GM12878 (cell line): Measurements from ENCODE around the gene SSU72. TPM values are rescaled to one million over a fixed set of nuclear protein-coding genes. Genes with fewer than 3 reads are reported as not detected.

Source experiments
- ATAC-seq: fragments of 200-7000 bp; cut with Tn5 transposase; 3 replicates; pipeline ENCODE4 v1.9.1; 2020; ENCODE audit warnings: mild to moderate bottlenecking, moderate library complexity
- BruUV-seq: library from RNA; stranded (reverse); fragments of 400-500 nt; replicated peaks from 2 replicates; lab custom pipeline; 2021; lab: Mats Ljungman, UMichigan
- CTCF ChIA-PET: fragments of 300-600 bp; sonication (Branson Sonifier 250); formaldehyde crosslinking; extraction: SDS; loops from one replicate; lab custom pipeline; 2021; ENCODE audit warnings: inconsistent platforms; lab: Yijun Ruan, JAX
- POLR2A ChIA-PET: fragments of 350-600 bp; formaldehyde crosslinking; extraction: SDS; loops from one replicate; lab custom pipeline; 2021; ENCODE audit warnings: inconsistent platforms; lab: Charles Lee
- RAD21 ChIA-PET: fragments of 300-600 bp; sonication (Branson Sonifier 250); formaldehyde crosslinking; loops from one replicate; lab custom pipeline; 2023; ENCODE audit warnings: antibody characterized with exemption; ENCODE audit not compliant: unreplicated experiment; lab: Charles Lee
- SMC1A ChIA-PET: fragments of 300-600 bp; sonication (Branson Sonifier 250); formaldehyde crosslinking; loops from one replicate; lab custom pipeline; 2023; ENCODE audit not compliant: unreplicated experiment, uncharacterized antibody; lab: Charles Lee
- DNase-seq: peaks from one replicate; pipeline ENCODE4 v3.0.0-alpha.2; 2011; ENCODE audit warnings: low read depth, low spot score
- FAIRE-seq: peaks from 3 replicates; lab custom pipeline; 2011; peaks lifted over from hg19 to GRCh38; lab: Jason Lieb, UNC
- H2AFZ ChIP-seq: 2 replicates; pipeline ENCODE4 v1.6.0; 2011; ENCODE audit warnings: low read depth, low read length, control low read depth; ENCODE audit not compliant: control insufficient read depth
- H3K27ac ChIP-seq: 2 replicates; pipeline ENCODE4 v1.5.1; 2011; ENCODE audit warnings: control low read depth; ENCODE audit not compliant: control insufficient read depth, insufficient read depth
- H3K27me3 ChIP-seq, 2 experiments: replicated peaks in 1 of 2; 2 replicates each; pipeline versions ENCODE4 v1.6.0 to v1.6.1; 2011; ENCODE audit warnings: low read length in 1 of 2; ENCODE audit not compliant: control insufficient read depth in 2 of 2, insufficient read depth in 2 of 2
- H3K36me3 ChIP-seq, 2 experiments: 2 replicates each; pipeline ENCODE4 v1.5.1; 2011; ENCODE audit warnings: low read length in 1 of 2; ENCODE audit not compliant: control insufficient read depth in 2 of 2, insufficient read depth in 2 of 2
- H3K4me1 ChIP-seq: 2 replicates; pipeline ENCODE4 v1.6.1; 2011; ENCODE audit warnings: mild to moderate bottlenecking, low read length, moderate library complexity, mixed read lengths; ENCODE audit not compliant: control insufficient read depth, insufficient read depth
- H3K4me2 ChIP-seq: 2 replicates; pipeline ENCODE4 v1.6.0; 2011; ENCODE audit warnings: control low read depth; ENCODE audit not compliant: control insufficient read depth, insufficient read depth
- H3K4me3 ChIP-seq: fragments of 200-600 bp; sonication (generic); 2 replicates; pipeline ENCODE4 v1.5.1; 2016
- H3K79me2 ChIP-seq: 2 replicates; pipeline ENCODE4 v1.6.0; 2011; ENCODE audit warnings: low read length; ENCODE audit not compliant: control insufficient read depth, insufficient read depth
- H3K9ac ChIP-seq: 2 replicates; pipeline ENCODE4 v1.8.0; 2011; ENCODE audit warnings: low read length, control low read depth, mixed read lengths; ENCODE audit not compliant: control insufficient read depth, insufficient read depth
- H3K9me3 ChIP-seq: replicated peaks from 3 replicates; pipeline ENCODE4 v1.5.1; 2011; ENCODE audit warnings: mild to moderate bottlenecking, low read length; ENCODE audit not compliant: control insufficient read depth, insufficient read depth
- H4K20me1 ChIP-seq: 2 replicates; pipeline ENCODE4 v1.6.0; 2011; ENCODE audit not compliant: control insufficient read depth, insufficient read depth
- HDAC2 ChIP-seq: fragments of 200-600 bp; sonication (generic); IDR thresholded peaks from 2 replicates; pipeline ENCODE4 v1.6.1; 2017
- POLR2A ChIP-seq: IDR thresholded peaks from 2 replicates; pipeline ENCODE4 v1.6.1; 2011; ENCODE audit warnings: low read depth, mild to moderate bottlenecking, low read length
- RAD51 ChIP-seq: fragments of 450-650 bp; IDR thresholded peaks from 2 replicates; pipeline ENCODE4 v1.6.1; 2016; ENCODE audit warnings: moderate library complexity, mild to moderate bottlenecking, inconsistent platforms
- RB1 ChIP-seq: fragments of 450-650 bp; formaldehyde crosslinking; IDR thresholded peaks from 2 replicates; pipeline ENCODE4 v1.6.1; 2017; ENCODE audit warnings: mild to moderate bottlenecking, borderline replicate concordance
- RELB ChIP-seq: fragments of 450-650 bp; IDR thresholded peaks from 2 replicates; pipeline ENCODE4 v1.6.1; 2017; ENCODE audit warnings: low read depth, mild to moderate bottlenecking, moderate library complexity
- SREBF1 ChIP-seq: IDR thresholded peaks from 2 replicates; pipeline ENCODE4 v1.6.1; 2012; ENCODE audit warnings: mild to moderate bottlenecking, low read length
- ZBTB11 ChIP-seq: fragments of 450-650 bp; formaldehyde crosslinking; IDR thresholded peaks from 2 replicates; pipeline ENCODE4 v1.5.0; 2022; ENCODE audit warnings: mild to moderate bottlenecking, missing genetic modification characterization
- ZNF274 ChIP-seq: IDR thresholded peaks from one replicate; pipeline ENCODE4 v1.8.0; 2011; ENCODE audit not compliant: insufficient read length, insufficient read depth
- ZNF384 ChIP-seq: IDR thresholded peaks from 2 replicates; pipeline ENCODE4 v1.6.1; 2012; ENCODE audit warnings: low read depth, mild to moderate bottlenecking, low read length, improper control_type of control experiment, borderline replicate concordance
- WGBS: methylation state at CpG from one replicate; pipeline ENCODE4 v1.1.6; 2016; ENCODE audit warnings: low lambda C conversion rate; ENCODE audit not compliant: insufficient replicate concordance, insufficient coverage; ENCODE audit errors: missing lambda C conversion rate; 5-methylcytosine and 5-hydroxymethylcytosine counted together
- in situ Hi-C: fragments of 300-500 bp; cut with MboI; formaldehyde crosslinking; loops from 9 replicates; pipeline ENCODE4 v1.14.3; 2018; ENCODE audit warnings: mixed read lengths
- intact Hi-C: fragments of 100-400 bp; cut with micrococcal nuclease; formaldehyde crosslinking; loops from one replicate; pipeline ENCODE4 v1.14.2; 2022; ENCODE audit not compliant: unreplicated experiment
- polyA plus RNA-seq, 11 experiments: library from polyadenylated mRNA; depleted of rRNA in 4 of 11; unstranded in 6 of 11; stranded (reverse) in 5 of 11; fragments of >200 nt; fragmentation: Nextera tagmentation in 4 of 11; fragmentation: Illumina TruSeq in 1 of 11; extraction: Ambion mirVana in 4 of 11; extraction: Trizol in 1 of 11; gene quantifications; 1 replicate in 1 of 11; 2 replicates in 10 of 11; pipeline versions ENCODE4 v1.2.1 to v1.2.3, GENCODE V29; 2011 to 2016; ENCODE audit warnings: inconsistent platforms in 2 of 11, missing spikeins in 2 of 11, low read depth in 1 of 11
- total RNA-seq, 4 experiments: library from RNA; depleted of rRNA in 3 of 4; stranded (reverse); fragments of >200 nt in 3 of 4; fragmentation: Illumina TruSeq in 1 of 4; extraction: Trizol in 1 of 4; gene quantifications; 2 replicates each; pipeline versions ENCODE4 v1.2.1 to v1.2.3, GENCODE V29; 2013 to 2021

The SSU72 gene
- total and polyA plus RNA-seq, 10 of the 15 experiments (the other 5 are each of a cell fraction or from before 2014, with no cell fraction given), result 28.6 to 172 (median 67.7) TPM

GRCh38 chr1:1605034-1605591, 30.4 kb upstream of the SSU72 start:
- no TSS peak for BruUV-seq
- CTCF ChIA-PET, result no interaction called here
- no peak for FAIRE-seq

More at GRCh38 chr1:1605034-1605591, 30.4 kb upstream of the SSU72 start:
- peaks cover 34% of the 10 kb centered on the region for H3K4me1 ChIP-seq
- in situ Hi-C loops, result no loop called here
- ChIA-PET SMC1A (no interaction called here), RAD21 (no interaction called here)
- H4K20me1 ChIP-seq, result no peaks in the 10 kb centered on the region
- no peak overlapping the region for H3K4me3 ChIP-seq
- no peak overlapping the region for H3K9ac ChIP-seq
- H3K36me3 ChIP-seq, result no peaks in the 10 kb centered on the region
- H3K27me3 ChIP-seq, result no peaks in the 10 kb centered on the region; a peak in 1 of 4 replicates
- no peak overlapping the region for H3K27ac ChIP-seq
- TF ChIP-seq ZNF274, result no peak
- no peak for TF ChIP-seq ZBTB11
- TF ChIP-seq RAD51, result no peak
- no peak for TF ChIP-seq RB1
- TF ChIP-seq ZNF384, result no peak
- TF ChIP-seq HDAC2, result no peak
- TF ChIP-seq RELB, result no peak
- no peak for TF ChIP-seq SREBF1
- no peak for TF ChIP-seq POLR2A
- TF ChIP-seq, all 136 proteins: peak for 0
- intact Hi-C loops, result no loop called here
- Histone ChIP-seq H3K4me2 (no peak overlapping the region), H3K79me2 (no peaks in the 10 kb centered on the region), H2AFZ (no peak overlapping the region), H3K9me3 (no peaks in the 10 kb centered on the region)
- DNase-seq, result no peak
- POLR2A ChIA-PET, result no interaction called here
- no peak for ATAC-seq
- WGBS, result 68% methylated on average over 12 of the region's 14 CpGs
